ENCODE results near the gene NTF4.

DNA sequence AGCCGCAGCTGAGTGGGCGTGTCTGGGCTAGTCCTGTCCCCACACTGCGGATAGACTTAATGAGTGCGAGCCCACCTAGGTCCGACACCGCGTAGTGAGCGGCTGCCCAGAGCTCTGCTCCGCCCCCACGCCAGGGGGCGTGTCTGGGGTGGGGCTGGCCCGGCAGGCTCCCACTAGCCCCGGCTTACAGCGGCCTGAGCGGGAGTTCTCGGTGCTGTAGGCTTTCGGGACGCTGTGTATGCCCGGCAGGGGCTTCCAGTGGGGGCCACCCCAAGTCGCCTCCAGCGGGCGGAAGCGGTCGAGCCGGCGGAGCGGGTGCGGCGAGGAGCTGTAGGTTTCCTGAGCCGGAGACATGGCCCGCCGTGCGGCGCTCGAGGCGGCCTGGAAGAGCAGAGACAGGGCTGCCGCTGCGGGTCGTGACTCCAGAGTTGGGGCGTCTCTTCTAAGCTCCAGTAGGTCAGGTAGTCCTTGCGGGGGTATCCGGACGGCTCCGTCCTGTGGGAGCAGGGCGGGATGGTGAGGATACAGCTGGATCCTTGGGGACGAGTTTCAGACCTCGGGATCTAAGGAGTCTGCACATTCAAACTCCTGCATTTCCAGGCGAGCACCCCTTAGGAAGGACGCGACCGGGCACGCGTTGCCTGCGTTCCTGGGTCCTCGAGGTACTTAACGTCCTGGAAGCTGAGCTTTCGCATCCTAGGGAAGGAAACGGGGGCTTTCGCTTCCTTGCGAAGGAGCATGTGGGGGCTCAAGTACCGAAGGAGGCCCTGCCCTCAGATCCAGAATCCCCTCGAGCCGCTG is 8.3 kb downstream of the NTF4 start:
- TF ChIP-seq GATA3 (IDR thresholded peaks at IDR 0.05; ENCODE audit: low read depth, low read length): no peak
- TF ChIP-seq GATA2 (IDR thresholded peaks at IDR 0.05; ENCODE audit: low read depth, low read length): no peak
